HG03103 (cell line): Measurements from ENCODE around the gene PLPPR3.

Experiments
- ATAC-seq: cut with Tn5 transposase; IDR thresholded peaks from one replicate; pipeline ENCODE4 v1.9.1; 2021; ENCODE audit warnings: low read depth; ENCODE audit not compliant: unreplicated experiment

The PLPPR3 gene

DNA sequence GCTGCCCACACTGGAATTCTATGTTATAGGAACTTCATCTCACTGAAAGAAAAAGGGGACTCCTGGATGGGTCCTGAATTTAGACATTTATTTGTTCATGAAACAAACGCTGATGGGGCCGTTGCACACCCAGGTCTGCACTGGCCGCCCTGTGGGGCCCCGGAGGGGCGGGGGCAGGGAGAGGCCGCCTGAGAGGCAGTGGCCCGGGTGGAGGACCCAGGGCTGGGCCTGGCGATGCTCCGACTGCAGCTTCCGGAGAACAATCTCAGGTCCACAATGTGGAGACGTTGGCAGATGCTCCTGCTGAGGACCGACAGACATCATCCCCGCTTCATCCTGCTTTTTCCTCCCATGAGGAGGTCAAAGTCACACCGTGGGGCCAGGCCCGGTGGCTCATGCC, 40.8 kb downstream of the PLPPR3 start:
- ATAC-seq, result no peak

DNA sequence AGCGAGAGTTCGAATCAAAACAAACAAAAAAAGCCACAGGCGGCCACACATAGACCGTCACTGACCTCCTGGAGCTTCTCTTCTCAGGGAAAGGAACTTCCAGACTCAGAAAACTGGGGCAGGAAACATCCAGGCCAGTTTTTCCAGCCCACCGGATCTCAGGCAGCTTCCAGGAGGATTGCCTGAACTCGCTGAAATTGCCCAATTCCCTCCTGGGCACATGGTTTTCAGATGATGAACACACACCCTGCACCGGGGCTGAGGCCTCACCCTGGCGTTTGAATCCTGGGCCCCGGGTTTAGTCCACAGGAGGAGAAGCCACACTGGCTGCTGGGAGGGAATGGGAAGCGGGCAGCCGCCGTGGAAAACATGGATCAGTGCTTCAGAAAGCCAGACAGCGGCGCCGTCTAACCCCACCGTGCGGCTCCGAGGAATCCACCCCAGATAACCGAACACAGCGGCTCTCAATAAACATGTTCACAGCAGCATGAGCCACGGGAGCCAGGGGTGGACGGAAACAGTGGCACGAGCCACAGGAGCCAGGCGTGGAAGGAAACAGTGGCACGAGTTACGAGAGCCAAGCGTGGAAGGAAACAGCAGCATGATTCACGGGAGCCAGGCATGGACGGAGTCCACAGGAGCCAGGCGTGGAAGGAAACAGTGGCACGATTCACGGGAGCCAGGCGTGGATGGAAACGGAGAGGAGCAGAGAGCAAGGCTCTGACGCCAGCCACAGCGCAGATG, 42.7 kb downstream of the PLPPR3 start:
- ATAC-seq, result no peak

GRCh38 chr19:776549-776948, 45.2 kb downstream of the PLPPR3 start:
- no peak for ATAC-seq

DNA sequence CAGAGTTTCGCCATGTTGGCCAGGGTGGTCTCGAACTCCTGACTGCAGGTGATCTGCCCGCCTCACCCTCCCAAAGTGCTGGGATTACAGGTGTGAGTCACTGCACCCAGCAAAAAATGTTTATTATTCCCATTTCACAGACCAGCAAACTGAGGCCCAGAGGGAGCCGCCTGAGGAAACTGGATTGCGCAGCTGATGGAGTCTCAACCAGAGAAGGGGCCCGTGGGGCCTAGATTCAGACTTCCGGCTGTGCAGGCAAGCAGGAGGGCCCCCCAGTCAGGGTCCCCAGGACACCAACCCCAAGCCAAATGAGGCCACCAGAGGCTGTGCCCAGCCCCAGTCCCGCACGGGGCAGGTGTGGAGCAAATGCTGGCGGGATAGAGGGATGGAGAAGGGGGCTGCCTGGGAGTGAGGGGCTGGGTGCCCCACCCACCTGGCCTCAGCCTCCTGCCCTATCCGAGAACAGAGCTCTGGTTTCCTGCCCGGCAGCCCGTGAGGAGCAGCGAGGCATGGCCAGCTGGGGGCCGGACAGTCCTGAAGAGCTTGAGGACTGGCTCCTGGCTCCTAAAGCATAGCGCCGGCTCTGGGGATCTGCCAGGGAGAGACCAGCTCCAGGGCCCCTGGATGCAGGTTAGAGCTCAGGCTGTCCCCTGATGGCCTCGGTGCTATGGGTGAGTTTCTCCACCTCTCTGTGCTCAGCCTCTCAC, 48.9 kb downstream of the PLPPR3 start:
- ATAC-seq, result no peak

DNA sequence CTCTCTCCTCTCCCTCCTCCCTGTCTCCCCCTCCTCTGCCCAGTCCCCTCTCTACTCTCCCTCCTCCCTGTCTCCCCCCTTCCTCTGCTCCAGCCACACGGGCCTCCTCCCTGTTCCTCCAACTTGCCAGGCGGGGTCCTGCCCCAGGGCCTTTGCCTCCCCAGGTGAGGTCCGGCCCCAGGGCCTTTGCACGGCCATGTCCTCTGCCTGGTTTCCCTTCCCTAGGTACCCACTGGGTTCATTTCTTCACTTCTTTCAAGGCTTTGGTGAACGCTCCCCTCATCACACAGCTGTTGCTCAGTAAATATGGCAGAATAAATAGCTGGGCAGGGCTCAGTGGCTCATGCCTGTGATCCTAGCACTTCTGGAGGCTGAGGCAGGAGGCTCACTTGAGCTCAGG, 49.7 kb downstream of the PLPPR3 start:
- ATAC-seq, result no peak

DNA sequence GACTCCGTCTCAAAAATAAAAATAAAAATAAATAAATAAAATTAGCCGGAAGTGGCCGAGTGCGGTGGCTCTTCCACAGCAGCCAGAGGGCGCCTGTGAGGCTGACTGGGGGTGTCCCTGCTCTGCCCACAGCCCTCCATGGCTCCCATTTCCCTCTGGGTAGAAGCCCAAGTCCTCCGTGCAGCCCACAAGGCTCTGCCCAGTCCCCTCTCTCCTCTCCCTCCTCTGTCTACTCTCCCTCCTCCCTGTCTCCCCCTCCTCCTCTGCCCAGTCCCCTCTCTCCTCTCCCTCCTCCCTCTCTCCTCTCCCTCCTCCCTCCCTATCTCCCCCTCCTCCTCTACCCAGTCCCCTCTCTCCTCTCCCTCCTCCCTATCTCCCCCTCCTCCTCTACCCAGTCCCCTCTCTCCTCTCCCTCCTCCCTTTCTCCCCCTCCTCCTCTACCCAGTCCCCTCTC, 50.4 kb downstream of the PLPPR3 start:
- no peak for ATAC-seq

DNA sequence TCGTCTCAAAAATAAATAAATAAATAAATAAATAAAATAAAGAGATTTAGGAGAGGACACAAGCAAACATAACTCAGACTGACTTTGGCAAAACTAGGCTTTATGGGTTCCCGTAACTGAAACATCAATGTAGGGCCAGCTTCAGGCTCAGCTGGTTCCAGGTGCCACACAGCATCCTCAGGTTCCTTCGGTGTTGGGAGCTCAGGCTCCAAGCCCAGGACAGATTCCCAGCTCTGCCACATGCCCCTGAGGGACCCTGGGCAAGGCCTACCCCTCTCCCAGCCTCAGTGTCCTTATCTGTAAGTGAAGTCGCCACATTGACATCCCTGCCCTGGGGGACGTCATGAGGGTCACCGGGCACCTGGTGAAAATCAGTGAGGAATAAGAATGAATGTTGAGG, 52.1 kb downstream of the PLPPR3 start:
- no peak for ATAC-seq

DNA sequence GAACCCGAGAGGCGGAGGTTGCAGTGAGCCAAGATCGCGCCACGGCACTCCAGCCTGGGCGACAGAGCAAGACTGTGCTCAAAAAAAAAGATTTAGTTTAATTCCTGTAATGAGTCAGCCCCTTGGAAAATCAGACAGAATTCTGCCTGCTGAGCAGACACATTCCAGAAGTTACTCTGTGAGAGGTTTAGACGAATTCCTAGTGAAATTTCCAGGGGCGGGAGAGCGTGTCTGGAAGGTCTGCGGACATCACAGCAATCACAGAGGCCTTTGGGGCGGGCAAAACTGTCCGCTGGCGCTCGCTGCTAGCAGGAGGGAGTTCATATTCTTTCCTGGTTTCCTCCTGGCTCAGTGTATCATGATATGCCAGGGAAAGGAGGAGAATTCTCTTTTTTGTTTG, 53.3 kb downstream of the PLPPR3 start:
- ATAC-seq, result no peak

GRCh38 chr19:765179-765738, 56.5 kb downstream of the PLPPR3 start:
- no peak for ATAC-seq

- ATAC-seq, result no peak
These were observed 57.5 kb downstream of the PLPPR3 start for GRCh38 chr19:764301-764700.

- no peak for ATAC-seq
These were observed 57.9 kb downstream of the PLPPR3 start for GRCh38 chr19:763869-764268.

DNA sequence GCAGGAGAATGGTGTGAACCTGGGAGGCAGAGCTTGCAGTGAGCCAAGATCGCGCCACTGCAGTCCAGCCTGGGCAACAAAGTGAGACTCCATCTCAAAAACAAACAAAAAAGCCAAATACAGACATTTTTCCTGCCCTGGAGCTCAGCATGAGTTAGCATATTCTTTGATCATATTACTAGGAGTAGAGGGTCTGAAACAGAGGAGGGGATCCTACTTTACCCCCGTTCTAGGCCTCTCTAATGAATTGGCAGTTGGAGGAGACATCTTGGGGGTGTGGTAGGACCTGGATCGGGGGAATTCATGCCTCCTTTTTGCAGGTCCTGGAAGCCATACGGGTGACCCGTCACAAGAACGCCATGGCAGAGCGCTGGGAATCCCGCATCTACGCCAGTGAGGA, 58.6 kb downstream of the PLPPR3 start:
- no peak for ATAC-seq
